ENCODE data around the gene SOX30. TPM values are rescaled to one million over a fixed set of nuclear protein-coding genes. Genes with fewer than 3 reads are reported as not detected.

Gene SOX30
- total and polyA plus RNA-seq, 2 of the 13 experiments (the other 11 are each of a cell fraction or from before 2014, with no cell fraction given): 0.05 TPM; not detected in 1

DNA sequence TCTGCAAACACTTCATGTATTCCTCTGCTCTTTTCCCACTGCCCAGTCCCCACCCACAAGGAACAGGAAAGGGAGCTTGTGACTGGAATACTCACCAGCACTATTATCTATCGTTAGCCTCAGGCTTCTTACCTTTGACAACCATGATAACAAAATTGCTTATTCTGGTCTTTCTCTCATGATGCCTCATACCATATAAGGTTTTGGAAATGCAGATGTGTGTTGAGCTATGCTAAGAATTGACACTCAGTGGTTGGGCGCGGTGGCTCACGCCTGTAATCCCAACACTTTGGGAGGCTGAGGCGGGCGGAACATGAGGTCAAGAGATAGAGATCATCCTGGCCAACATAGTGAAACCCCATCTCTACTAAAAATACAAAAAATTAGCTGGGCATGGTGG, 25.4 kb downstream of the SOX30 start:
- ChIA-PET CTCF (ENCODE audit: low intra/inter-chr PET ratio, low total read pairs) (no interaction called here), POLR2A (no interaction called here)
- H3K36me3 ChIP-seq (replicated peaks in 1 of 2; ENCODE audit: control insufficient read depth in 1 of 2, insufficient read depth in 2 of 2, low read length in 2 of 2): no peaks in the 10 kb centered on the region
- intact Hi-C loops (cut with micrococcal nuclease; ENCODE audit: unreplicated experiment) (no loop called here), in situ Hi-C loops (cut with HindIII; ENCODE audit: extremely low pct_ligation_motif_present, low pct_unique_long_range_greater_than_20kb) (no loop called here)
- DNase-seq (ENCODE audit: low spot score): no peak
- no peaks in the 10 kb centered on the region for H3K4me1 ChIP-seq (ENCODE audit: insufficient read depth, low read length)
- BruUV-seq (replicated peaks): no TSS peak
- FAIRE-seq: no peak
- TF ChIP-seq HOXA3 (CRISPR knock-in tag; IDR thresholded peaks at IDR 0.05): no peak
- TF ChIP-seq TBX3 (IDR thresholded peaks at IDR 0.05; ENCODE audit: borderline replicate concordance): no peak
- no peak for TF ChIP-seq ZNF280D (CRISPR knock-in tag; IDR thresholded peaks at IDR 0.05)
- no peak for TF ChIP-seq FOSL1 (CRISPR knock-in tag; IDR thresholded peaks at IDR 0.05; ENCODE audit: borderline replicate concordance)
- 64% methylated on average over 6 of the region's 6 CpGs for WGBS (ENCODE audit: low lambda C conversion rate)
- H3K9me3 ChIP-seq (ENCODE audit: low read length): no peaks in the 10 kb centered on the region
- H3K79me2 ChIP-seq (ENCODE audit: insufficient read depth, low read length): no peaks in the 10 kb centered on the region
- no peak for ATAC-seq
- H3K27me3 ChIP-seq (ENCODE audit: control insufficient read depth in 1 of 2, insufficient read depth in 2 of 2, low read length in 2 of 2): no peaks in the 10 kb centered on the region
- H3K4me3 ChIP-seq (replicated peaks in 1 of 3; ENCODE audit: insufficient read depth in 1 of 3, low read depth in 2 of 3, low read length in 3 of 3): no peak overlapping the region
- H3K27ac ChIP-seq (ENCODE audit: extremely low read length, insufficient read depth, low read length): no peak overlapping the region
- H3K4me2 ChIP-seq (ENCODE audit: low read depth, low read length): no peak overlapping the region
- H2AFZ ChIP-seq (ENCODE audit: low read length): no peak overlapping the region
- H4K20me1 ChIP-seq (ENCODE audit: insufficient read depth, low read length): no peaks in the 10 kb centered on the region
- H3K9ac ChIP-seq (ENCODE audit: insufficient read depth, low read depth, low read length): no peak overlapping the region

DNA sequence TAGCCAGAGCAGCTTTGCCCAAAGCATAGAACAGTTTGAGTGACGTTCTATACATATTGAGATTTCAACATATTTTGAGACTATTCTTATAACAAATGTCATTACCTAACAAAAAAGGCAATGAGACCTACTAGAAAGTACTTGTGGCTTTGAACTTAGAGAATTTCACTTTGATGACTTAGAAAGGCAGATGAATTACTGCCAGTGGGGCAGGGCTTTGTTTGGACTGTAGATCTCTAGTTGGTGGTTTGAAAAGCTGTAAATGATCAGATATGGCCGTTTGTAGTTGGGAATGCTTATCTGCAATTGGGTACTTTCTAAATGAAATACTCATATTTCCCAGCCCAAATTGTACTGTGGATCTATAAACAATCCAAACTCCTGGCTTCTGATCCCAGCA, 28.1 kb downstream of the SOX30 start:
- TF ChIP-seq ZNF160 (CRISPR knock-in tag; IDR thresholded peaks at IDR 0.05) (no peak), ZFP36L1 (CRISPR knock-in tag; IDR thresholded peaks at IDR 0.05) (no peak)
- FAIRE-seq (no peak), DNase-seq (ENCODE audit: low spot score) (no peak), ATAC-seq (no peak)
- no peak overlapping the region for H3K4me2 ChIP-seq (ENCODE audit: low read depth, low read length)
- H3K9ac ChIP-seq (ENCODE audit: insufficient read depth, low read depth, low read length): no peak overlapping the region
- no peaks in the 10 kb centered on the region for H3K79me2 ChIP-seq (ENCODE audit: insufficient read depth, low read length)
- H3K27me3 ChIP-seq (ENCODE audit: control insufficient read depth in 1 of 2, insufficient read depth in 2 of 2, low read length in 2 of 2): no peaks in the 10 kb centered on the region
- in situ Hi-C loops (cut with HindIII; ENCODE audit: extremely low pct_ligation_motif_present, low pct_unique_long_range_greater_than_20kb): no loop called here
- H4K20me1 ChIP-seq (ENCODE audit: insufficient read depth, low read length): no peaks in the 10 kb centered on the region
- no peak overlapping the region for H3K4me3 ChIP-seq (replicated peaks in 1 of 3; ENCODE audit: insufficient read depth in 1 of 3, low read depth in 2 of 3, low read length in 3 of 3)
- BruUV-seq (replicated peaks): no TSS peak
- no peaks in the 10 kb centered on the region for H3K9me3 ChIP-seq (ENCODE audit: low read length)
- no peak overlapping the region for H3K27ac ChIP-seq (ENCODE audit: extremely low read length, insufficient read depth, low read length)
- H2AFZ ChIP-seq (ENCODE audit: low read length): no peak overlapping the region
- CTCF ChIA-PET (ENCODE audit: low intra/inter-chr PET ratio, low total read pairs): no interaction called here
- POLR2A ChIA-PET: no interaction called here
- H3K4me1 ChIP-seq (ENCODE audit: insufficient read depth, low read length): no peaks in the 10 kb centered on the region
- intact Hi-C loops (cut with micrococcal nuclease; ENCODE audit: unreplicated experiment): no loop called here
- WGBS (ENCODE audit: low lambda C conversion rate): 2% methylated on average over 2 of the region's 2 CpGs
- no peaks in the 10 kb centered on the region for H3K36me3 ChIP-seq (replicated peaks in 1 of 2; ENCODE audit: control insufficient read depth in 1 of 2, insufficient read depth in 2 of 2, low read length in 2 of 2)

Measured in HepG2 (cell line).